GM23338 (cell line): ENCODE data around the gene ANKRD61. TPM values are rescaled to one million over a fixed set of nuclear protein-coding genes. Genes with fewer than 3 reads are reported as not detected.

Experiments
- ATAC-seq: fragments of 200-7000 bp; cut with Tn5 transposase; 3 replicates; pipeline ENCODE4 v1.9.1; 2020
- DNase-seq: peaks from one replicate; pipeline ENCODE4 v3.0.0-alpha.2; 2015; ENCODE audit warnings: low spot score
- H2AFZ ChIP-seq: fragments of 200-600 bp; sonication (generic); 2 replicates; pipeline ENCODE4 v1.8.0; 2016; ENCODE audit warnings: antibody characterized with exemption, mild to moderate bottlenecking, moderate library complexity
- H3F3A ChIP-seq: fragments of 200-600 bp; sonication (generic); replicated peaks from 2 replicates; pipeline ENCODE4 v1.8.0; 2017; ENCODE audit warnings: antibody characterized with exemption, mixed run types, low read depth
- H3K27ac ChIP-seq: fragments of 200-600 bp; sonication (generic); 2 replicates; pipeline ENCODE4 v1.6.1; 2016; ENCODE audit warnings: low read depth
- H3K27me3 ChIP-seq: fragments of 200-600 bp; sonication (generic); 2 replicates; pipeline ENCODE4 v1.8.0; 2016; ENCODE audit warnings: mild to moderate bottlenecking, mixed run types, moderate library complexity; ENCODE audit not compliant: insufficient read depth
- H3K36me3 ChIP-seq: fragments of 200-600 bp; sonication (generic); 2 replicates; pipeline ENCODE4 v1.8.0; 2016; ENCODE audit warnings: mild to moderate bottlenecking; ENCODE audit not compliant: insufficient read depth
- H3K4me1 ChIP-seq: fragments of 200-600 bp; sonication (generic); 2 replicates; pipeline ENCODE4 v1.8.0; 2016; ENCODE audit warnings: mild to moderate bottlenecking, moderate library complexity; ENCODE audit not compliant: insufficient read depth
- H3K4me2 ChIP-seq: fragments of 200-600 bp; sonication (generic); 2 replicates; pipeline ENCODE4 v1.7.1; 2017; ENCODE audit warnings: mixed run types
- H3K4me3 ChIP-seq: fragments of 200-600 bp; sonication (generic); 2 replicates; pipeline ENCODE4 v1.6.1; 2016; ENCODE audit warnings: mixed run types
- H3K79me2 ChIP-seq: fragments of 200-600 bp; sonication (generic); replicated peaks from 2 replicates; pipeline ENCODE4 v1.8.0; 2017; ENCODE audit warnings: mild to moderate bottlenecking; ENCODE audit not compliant: insufficient read depth
- H3K9me2 ChIP-seq: fragments of 200-600 bp; sonication (generic); 2 replicates; pipeline ENCODE4 v1.8.0; 2017; ENCODE audit not compliant: insufficient read depth
- H4K20me1 ChIP-seq: fragments of 200-600 bp; sonication (generic); replicated peaks from 2 replicates; pipeline ENCODE4 v1.8.0; 2017; ENCODE audit warnings: mild to moderate bottlenecking; ENCODE audit not compliant: insufficient read depth
- H3K27ac Mint-ChIP-seq: 2 replicates; pipeline ENCODE4 v1.8.0; 2020; ENCODE audit warnings: inconsistent platforms, mild to moderate bottlenecking, moderate library complexity, mixed read lengths
- H3K27me3 Mint-ChIP-seq: 3 replicates; pipeline ENCODE4 v1.8.0; 2022; ENCODE audit warnings: low read depth, mild to moderate bottlenecking, moderate library complexity, mixed read lengths, inconsistent platforms; ENCODE audit not compliant: insufficient read depth, poor library complexity
- H3K36me3 Mint-ChIP-seq: 3 replicates; pipeline ENCODE4 v1.8.0; 2021; ENCODE audit warnings: low read depth, mild to moderate bottlenecking, inconsistent platforms, moderate library complexity, mixed read lengths
- H3K4me1 Mint-ChIP-seq: 3 replicates; pipeline ENCODE4 v1.8.0; 2020; ENCODE audit warnings: mild to moderate bottlenecking, inconsistent platforms, mixed read lengths
- H3K4me3 Mint-ChIP-seq: 3 replicates; pipeline ENCODE4 v1.8.0; 2021; ENCODE audit warnings: moderate library complexity, mild to moderate bottlenecking, inconsistent platforms, mixed read lengths
- H3K9me3 Mint-ChIP-seq: 3 replicates; pipeline ENCODE4 v1.8.0; 2020; ENCODE audit warnings: moderate library complexity, mild to moderate bottlenecking, inconsistent platforms, mixed read lengths
- CREB1 ChIP-seq: fragments of 250-450 bp; sonication (Bioruptor Pico); IDR thresholded peaks from 2 replicates; pipeline ENCODE4 v1.5.0; 2020; ENCODE audit warnings: low read depth, mild to moderate bottlenecking, moderate library complexity
- EZH2 ChIP-seq: fragments of 200-600 bp; sonication (generic); IDR thresholded peaks from one replicate; pipeline ENCODE4 v1.8.0; 2017; ENCODE audit warnings: antibody characterized with exemption, mild to moderate bottlenecking, low read depth; ENCODE audit not compliant: unreplicated experiment
- EZH2phosphoT487 ChIP-seq: fragments of 200-600 bp; sonication (generic); IDR thresholded peaks from one replicate; pipeline ENCODE4 v1.8.1; 2018; ENCODE audit warnings: antibody characterized with exemption; ENCODE audit not compliant: unreplicated experiment
- JUNB ChIP-seq: IDR thresholded peaks from one replicate; pipeline ENCODE4 v1.6.1; 2016; ENCODE audit warnings: antibody characterized with exemption; ENCODE audit not compliant: unreplicated experiment
- NANOG ChIP-seq: IDR thresholded peaks from 2 replicates; pipeline ENCODE4 v1.6.1; 2016; ENCODE audit warnings: antibody characterized with exemption, borderline replicate concordance
- STAT1 ChIP-seq: IDR thresholded peaks from one replicate; pipeline ENCODE4 v1.6.1; 2016; ENCODE audit warnings: antibody characterized with exemption; ENCODE audit not compliant: unreplicated experiment
- ZNF114 ChIP-seq: fragments of 250-450 bp; sonication (Bioruptor Pico); IDR thresholded peaks from 2 replicates; pipeline ENCODE4 v1.5.0; 2020; ENCODE audit warnings: mild to moderate bottlenecking, moderate library complexity
- ZNF331 ChIP-seq: fragments of 250-450 bp; sonication (Bioruptor Pico); IDR thresholded peaks from 2 replicates; pipeline ENCODE4 v1.5.0; 2020; ENCODE audit warnings: low read depth, mild to moderate bottlenecking, moderate library complexity
- polyA plus RNA-seq: library from polyadenylated mRNA; unstranded; fragments of >200 nt; fragmentation: Nextera tagmentation; extraction: Ambion mirVana; gene quantifications from 2 replicates; pipeline ENCODE4 v1.2.1, GENCODE V29; 2016
- total RNA-seq: library from RNA; depleted of rRNA; stranded (reverse); fragments of >200 nt; shearing (Covaris generic); gene quantifications from 2 replicates; pipeline ENCODE4 v1.2.3, GENCODE V29; 2014
- TF ChIP-seq, protein P1 (sequence below): IDR thresholded peaks from one replicate; pipeline ENCODE4 v1.6.1; 2018; ENCODE audit warnings: antibody characterized with exemption; ENCODE audit not compliant: unreplicated experiment
- TF ChIP-seq, protein P2 (sequence below), 2 experiments: fragments of 200-600 bp in 1 of 2; sonication (generic) in 1 of 2; conservative IDR thresholded peaks; 2 replicates each; pipeline versions ENCODE4 v1.5.1 to v1.6.1; 2016 to 2017; ENCODE audit warnings: antibody characterized with exemption in 2 of 2, low read depth in 2 of 2, mild to moderate bottlenecking in 2 of 2, moderate library complexity in 1 of 2
- TF ChIP-seq, protein P3 (sequence below): fragments of 250-450 bp; sonication (Bioruptor Pico); IDR thresholded peaks from 2 replicates; pipeline ENCODE4 v1.5.0; 2020; ENCODE audit warnings: mild to moderate bottlenecking, moderate library complexity

Gene ANKRD61
- total and polyA plus RNA-seq, 2 experiments from 2014 or later = 0.42 to 1.2 TPM

DNA sequence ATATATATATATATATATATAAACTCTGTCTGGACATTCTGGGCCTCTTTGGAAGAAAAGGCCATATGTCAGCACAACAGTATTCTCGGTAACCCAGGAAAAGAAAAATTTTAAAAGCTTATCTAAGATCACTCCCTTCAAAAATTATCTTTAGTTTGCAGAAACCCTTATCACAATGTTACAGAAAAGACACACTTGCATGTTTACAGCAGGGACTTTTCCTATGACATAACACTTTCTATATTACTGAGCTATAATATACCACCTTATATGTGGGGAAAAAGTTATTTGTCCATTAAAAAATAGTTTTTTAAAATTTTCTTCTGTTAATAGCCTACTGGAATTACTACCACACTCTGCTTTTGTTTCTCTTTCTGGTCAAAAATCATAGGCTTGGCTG is 25.4 kb downstream of the ANKRD61 start:
- no peak overlapping the region for H3K27ac Mint-ChIP-seq
- no peak overlapping the region for H3K27ac ChIP-seq
- H3K4me1 ChIP-seq = peaks cover 6% of the 10 kb centered on the region; the same call in 1 of the 2 replicates
- H3K9me3 Mint-ChIP-seq = 0 out of 3 replicates have a peak, but pooled peaks cover 3% of the 10 kb centered on the region
- H3K4me2 ChIP-seq = no peak overlapping the region
- peaks cover 13% of the 10 kb centered on the region for H3K4me1 Mint-ChIP-seq
- no peaks in the 10 kb centered on the region for H3K9me2 ChIP-seq
- H3F3A ChIP-seq = no peaks in the 10 kb centered on the region
- H3K36me3 ChIP-seq = peaks cover 20% of the 10 kb centered on the region
- ATAC-seq (no peak), DNase-seq (no peak)
- H3K27me3 Mint-ChIP-seq = peaks cover 8% of the 10 kb centered on the region
- peaks cover 9% of the 10 kb centered on the region for H4K20me1 ChIP-seq
- TF ChIP-seq STAT1 (no peak), CREB1 (CRISPR knock-in tag) (no peak), JUNB (no peak), NANOG (no peak), ZNF114 (CRISPR knock-in tag) (no peak), EZH2phosphoT487 (no peak), ZNF331 (no peak), EZH2 (no peak)
- TF ChIP-seq, protein P1, sequence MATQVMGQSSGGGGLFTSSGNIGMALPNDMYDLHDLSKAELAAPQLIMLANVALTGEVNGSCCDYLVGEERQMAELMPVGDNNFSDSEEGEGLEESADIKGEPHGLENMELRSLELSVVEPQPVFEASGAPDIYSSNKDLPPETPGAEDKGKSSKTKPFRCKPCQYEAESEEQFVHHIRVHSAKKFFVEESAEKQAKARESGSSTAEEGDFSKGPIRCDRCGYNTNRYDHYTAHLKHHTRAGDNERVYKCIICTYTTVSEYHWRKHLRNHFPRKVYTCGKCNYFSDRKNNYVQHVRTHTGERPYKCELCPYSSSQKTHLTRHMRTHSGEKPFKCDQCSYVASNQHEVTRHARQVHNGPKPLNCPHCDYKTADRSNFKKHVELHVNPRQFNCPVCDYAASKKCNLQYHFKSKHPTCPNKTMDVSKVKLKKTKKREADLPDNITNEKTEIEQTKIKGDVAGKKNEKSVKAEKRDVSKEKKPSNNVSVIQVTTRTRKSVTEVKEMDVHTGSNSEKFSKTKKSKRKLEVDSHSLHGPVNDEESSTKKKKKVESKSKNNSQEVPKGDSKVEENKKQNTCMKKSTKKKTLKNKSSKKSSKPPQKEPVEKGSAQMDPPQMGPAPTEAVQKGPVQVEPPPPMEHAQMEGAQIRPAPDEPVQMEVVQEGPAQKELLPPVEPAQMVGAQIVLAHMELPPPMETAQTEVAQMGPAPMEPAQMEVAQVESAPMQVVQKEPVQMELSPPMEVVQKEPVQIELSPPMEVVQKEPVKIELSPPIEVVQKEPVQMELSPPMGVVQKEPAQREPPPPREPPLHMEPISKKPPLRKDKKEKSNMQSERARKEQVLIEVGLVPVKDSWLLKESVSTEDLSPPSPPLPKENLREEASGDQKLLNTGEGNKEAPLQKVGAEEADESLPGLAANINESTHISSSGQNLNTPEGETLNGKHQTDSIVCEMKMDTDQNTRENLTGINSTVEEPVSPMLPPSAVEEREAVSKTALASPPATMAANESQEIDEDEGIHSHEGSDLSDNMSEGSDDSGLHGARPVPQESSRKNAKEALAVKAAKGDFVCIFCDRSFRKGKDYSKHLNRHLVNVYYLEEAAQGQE = no peak
- TF ChIP-seq, protein P2, sequence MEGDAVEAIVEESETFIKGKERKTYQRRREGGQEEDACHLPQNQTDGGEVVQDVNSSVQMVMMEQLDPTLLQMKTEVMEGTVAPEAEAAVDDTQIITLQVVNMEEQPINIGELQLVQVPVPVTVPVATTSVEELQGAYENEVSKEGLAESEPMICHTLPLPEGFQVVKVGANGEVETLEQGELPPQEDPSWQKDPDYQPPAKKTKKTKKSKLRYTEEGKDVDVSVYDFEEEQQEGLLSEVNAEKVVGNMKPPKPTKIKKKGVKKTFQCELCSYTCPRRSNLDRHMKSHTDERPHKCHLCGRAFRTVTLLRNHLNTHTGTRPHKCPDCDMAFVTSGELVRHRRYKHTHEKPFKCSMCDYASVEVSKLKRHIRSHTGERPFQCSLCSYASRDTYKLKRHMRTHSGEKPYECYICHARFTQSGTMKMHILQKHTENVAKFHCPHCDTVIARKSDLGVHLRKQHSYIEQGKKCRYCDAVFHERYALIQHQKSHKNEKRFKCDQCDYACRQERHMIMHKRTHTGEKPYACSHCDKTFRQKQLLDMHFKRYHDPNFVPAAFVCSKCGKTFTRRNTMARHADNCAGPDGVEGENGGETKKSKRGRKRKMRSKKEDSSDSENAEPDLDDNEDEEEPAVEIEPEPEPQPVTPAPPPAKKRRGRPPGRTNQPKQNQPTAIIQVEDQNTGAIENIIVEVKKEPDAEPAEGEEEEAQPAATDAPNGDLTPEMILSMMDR (conservative IDR thresholded peaks at IDR 0.05; ENCODE audit: low read depth in 2 of 2) = no peak
- TF ChIP-seq, protein P3, sequence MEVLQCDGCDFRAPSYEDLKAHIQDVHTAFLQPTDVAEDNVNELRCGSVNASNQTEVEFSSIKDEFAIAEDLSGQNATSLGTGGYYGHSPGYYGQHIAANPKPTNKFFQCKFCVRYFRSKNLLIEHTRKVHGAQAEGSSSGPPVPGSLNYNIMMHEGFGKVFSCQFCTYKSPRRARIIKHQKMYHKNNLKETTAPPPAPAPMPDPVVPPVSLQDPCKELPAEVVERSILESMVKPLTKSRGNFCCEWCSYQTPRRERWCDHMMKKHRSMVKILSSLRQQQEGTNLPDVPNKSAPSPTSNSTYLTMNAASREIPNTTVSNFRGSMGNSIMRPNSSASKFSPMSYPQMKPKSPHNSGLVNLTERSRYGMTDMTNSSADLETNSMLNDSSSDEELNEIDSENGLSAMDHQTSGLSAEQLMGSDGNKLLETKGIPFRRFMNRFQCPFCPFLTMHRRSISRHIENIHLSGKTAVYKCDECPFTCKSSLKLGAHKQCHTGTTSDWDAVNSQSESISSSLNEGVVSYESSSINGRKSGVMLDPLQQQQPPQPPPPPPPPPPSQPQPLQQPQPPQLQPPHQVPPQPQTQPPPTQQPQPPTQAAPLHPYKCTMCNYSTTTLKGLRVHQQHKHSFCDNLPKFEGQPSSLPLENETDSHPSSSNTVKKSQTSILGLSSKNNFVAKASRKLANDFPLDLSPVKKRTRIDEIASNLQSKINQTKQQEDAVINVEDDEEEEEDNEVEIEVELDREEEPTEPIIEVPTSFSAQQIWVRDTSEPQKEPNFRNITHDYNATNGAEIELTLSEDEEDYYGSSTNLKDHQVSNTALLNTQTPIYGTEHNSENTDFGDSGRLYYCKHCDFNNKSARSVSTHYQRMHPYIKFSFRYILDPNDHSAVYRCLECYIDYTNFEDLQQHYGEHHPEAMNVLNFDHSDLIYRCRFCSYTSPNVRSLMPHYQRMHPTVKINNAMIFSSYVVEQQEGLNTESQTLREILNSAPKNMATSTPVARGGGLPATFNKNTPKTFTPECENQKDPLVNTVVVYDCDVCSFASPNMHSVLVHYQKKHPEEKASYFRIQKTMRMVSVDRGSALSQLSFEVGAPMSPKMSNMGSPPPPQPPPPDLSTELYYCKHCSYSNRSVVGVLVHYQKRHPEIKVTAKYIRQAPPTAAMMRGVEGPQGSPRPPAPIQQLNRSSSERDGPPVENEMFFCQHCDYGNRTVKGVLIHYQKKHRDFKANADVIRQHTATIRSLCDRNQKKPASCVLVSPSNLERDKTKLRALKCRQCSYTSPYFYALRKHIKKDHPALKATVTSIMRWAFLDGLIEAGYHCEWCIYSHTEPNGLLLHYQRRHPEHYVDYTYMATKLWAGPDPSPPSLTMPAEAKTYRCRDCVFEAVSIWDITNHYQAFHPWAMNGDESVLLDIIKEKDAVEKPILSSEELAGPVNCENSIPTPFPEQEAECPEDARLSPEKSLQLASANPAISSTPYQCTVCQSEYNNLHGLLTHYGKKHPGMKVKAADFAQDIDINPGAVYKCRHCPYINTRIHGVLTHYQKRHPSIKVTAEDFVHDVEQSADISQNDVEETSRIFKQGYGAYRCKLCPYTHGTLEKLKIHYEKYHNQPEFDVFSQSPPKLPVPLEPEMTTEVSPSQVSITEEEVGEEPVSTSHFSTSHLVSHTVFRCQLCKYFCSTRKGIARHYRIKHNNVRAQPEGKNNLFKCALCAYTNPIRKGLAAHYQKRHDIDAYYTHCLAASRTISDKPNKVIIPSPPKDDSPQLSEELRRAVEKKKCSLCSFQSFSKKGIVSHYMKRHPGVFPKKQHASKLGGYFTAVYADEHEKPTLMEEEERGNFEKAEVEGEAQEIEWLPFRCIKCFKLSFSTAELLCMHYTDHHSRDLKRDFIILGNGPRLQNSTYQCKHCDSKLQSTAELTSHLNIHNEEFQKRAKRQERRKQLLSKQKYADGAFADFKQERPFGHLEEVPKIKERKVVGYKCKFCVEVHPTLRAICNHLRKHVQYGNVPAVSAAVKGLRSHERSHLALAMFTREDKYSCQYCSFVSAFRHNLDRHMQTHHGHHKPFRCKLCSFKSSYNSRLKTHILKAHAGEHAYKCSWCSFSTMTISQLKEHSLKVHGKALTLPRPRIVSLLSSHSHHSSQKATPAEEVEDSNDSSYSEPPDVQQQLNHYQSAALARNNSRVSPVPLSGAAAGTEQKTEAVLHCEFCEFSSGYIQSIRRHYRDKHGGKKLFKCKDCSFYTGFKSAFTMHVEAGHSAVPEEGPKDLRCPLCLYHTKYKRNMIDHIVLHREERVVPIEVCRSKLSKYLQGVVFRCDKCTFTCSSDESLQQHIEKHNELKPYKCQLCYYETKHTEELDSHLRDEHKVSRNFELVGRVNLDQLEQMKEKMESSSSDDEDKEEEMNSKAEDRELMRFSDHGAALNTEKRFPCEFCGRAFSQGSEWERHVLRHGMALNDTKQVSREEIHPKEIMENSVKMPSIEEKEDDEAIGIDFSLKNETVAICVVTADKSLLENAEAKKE (CRISPR knock-in tag) = no peak
- H3K4me3 ChIP-seq = no peak overlapping the region
- H2AFZ ChIP-seq = no peak overlapping the region
- H3K27me3 ChIP-seq = no peaks in the 10 kb centered on the region
- no peak overlapping the region for H3K4me3 Mint-ChIP-seq
- peaks cover 53% of the 10 kb centered on the region for H3K79me2 ChIP-seq
- H3K36me3 Mint-ChIP-seq = peaks cover 30% of the 10 kb centered on the region
